GM12864 (cell line): ENCODE data around the gene FERMT3.

Experiments
- DNase-seq: peaks from one replicate; pipeline ENCODE4 v3.0.0-alpha.2; 2011; ENCODE audit warnings: low read depth
- H3K4me3 ChIP-seq: 2 replicates; pipeline ENCODE4 v1.5.1; 2011; ENCODE audit warnings: mild to moderate bottlenecking, low read depth, low read length, control low read depth
- TF ChIP-seq, protein P1 (sequence below): IDR thresholded peaks from 2 replicates; pipeline ENCODE4 v1.5.1; 2011; ENCODE audit warnings: low read depth, mild to moderate bottlenecking, moderate library complexity, low read length, control low read depth, inconsistent platforms; ENCODE audit errors: missing control alignments

FERMT3 gene

DNA sequence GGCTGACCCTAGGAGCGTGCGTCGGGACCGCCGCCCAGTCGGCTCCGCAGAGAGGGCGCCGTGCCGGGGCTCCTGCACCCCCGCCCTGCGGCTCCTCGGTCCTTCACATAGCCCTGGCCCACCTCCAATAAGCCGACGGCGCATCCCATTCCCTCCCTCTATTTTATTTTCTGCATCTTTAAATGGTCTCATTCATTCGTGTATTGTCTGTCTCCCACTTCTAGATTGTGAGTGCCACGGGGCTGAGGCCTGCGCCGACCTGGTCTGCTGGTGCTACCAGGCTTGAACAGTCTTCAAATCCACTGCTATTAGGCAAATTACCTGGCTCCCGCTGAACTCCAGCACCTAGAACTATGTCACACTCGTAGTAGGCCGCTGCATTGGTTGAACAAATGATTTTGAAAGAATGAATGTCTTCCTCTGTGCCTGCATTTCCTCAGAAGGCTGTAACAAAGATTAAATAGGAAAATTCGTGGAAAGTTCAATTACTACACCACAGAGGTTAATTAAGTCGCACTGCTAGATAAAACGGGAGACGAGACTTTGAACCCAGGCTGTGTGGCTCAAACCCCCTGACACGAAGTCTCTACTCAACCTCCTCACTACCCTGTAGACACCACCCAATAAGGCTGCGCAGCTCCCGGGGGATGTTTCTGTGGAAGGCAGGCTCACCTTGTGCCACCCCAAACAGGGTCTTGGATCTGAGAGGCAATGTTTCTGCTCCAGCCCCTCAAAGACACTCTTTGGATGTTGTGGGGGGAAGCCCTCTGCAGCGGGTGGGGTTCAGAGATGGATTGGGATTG is 41.4 kb downstream of the FERMT3 start:
- H3K4me3 ChIP-seq: peak overlapping the region; percentile 61; the same call in 1 of the 2 replicates
- DNase-seq: no peak
- TF ChIP-seq, protein P1, sequence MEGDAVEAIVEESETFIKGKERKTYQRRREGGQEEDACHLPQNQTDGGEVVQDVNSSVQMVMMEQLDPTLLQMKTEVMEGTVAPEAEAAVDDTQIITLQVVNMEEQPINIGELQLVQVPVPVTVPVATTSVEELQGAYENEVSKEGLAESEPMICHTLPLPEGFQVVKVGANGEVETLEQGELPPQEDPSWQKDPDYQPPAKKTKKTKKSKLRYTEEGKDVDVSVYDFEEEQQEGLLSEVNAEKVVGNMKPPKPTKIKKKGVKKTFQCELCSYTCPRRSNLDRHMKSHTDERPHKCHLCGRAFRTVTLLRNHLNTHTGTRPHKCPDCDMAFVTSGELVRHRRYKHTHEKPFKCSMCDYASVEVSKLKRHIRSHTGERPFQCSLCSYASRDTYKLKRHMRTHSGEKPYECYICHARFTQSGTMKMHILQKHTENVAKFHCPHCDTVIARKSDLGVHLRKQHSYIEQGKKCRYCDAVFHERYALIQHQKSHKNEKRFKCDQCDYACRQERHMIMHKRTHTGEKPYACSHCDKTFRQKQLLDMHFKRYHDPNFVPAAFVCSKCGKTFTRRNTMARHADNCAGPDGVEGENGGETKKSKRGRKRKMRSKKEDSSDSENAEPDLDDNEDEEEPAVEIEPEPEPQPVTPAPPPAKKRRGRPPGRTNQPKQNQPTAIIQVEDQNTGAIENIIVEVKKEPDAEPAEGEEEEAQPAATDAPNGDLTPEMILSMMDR: no peak

DNA sequence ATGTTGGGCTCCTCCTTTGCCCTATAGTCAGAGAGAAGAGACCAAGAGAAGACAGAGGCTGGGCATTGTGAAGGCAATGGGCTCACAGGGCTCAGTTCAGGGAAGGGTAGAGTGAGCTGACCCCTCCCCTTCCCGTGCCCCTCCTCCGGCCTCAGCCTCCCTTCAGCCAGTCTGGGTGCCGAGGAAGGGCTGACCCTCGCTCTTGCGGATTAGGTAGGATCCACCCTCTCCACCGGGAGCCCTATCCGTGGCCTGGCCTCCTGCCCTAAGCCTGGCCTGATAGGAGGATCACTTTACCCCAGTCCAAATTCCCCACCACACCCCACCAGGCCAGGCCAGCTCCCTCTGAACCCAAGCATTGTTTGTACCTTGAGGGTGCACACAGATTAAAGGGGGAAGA is 42.1 kb downstream of the FERMT3 start:
- no peak for DNase-seq
- TF ChIP-seq, protein P1: no peak
- no peak overlapping the region for H3K4me3 ChIP-seq

DNA sequence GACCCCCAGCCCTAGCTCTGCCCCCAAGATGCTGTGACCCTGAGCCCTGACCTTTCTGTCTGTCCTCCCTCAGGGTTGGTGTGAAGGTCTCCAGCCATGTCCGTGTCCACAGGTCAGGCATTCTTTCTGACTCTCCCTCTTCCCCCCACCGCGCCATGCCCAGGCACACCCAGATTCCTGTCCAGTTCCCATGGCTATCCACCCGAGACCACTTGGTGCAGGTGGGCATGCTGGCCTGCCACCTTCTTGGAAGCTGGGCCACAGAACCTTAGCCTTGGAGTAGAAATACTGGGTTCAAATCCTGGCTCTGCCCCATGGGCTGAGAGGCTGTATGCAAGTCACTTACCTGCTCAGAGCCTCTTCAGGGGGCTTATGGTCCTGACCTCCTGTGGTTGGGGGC is 42.5 kb downstream of the FERMT3 start:
- H3K4me3 ChIP-seq: no peak overlapping the region
- no peak for DNase-seq
- TF ChIP-seq, protein P1: no peak

DNA sequence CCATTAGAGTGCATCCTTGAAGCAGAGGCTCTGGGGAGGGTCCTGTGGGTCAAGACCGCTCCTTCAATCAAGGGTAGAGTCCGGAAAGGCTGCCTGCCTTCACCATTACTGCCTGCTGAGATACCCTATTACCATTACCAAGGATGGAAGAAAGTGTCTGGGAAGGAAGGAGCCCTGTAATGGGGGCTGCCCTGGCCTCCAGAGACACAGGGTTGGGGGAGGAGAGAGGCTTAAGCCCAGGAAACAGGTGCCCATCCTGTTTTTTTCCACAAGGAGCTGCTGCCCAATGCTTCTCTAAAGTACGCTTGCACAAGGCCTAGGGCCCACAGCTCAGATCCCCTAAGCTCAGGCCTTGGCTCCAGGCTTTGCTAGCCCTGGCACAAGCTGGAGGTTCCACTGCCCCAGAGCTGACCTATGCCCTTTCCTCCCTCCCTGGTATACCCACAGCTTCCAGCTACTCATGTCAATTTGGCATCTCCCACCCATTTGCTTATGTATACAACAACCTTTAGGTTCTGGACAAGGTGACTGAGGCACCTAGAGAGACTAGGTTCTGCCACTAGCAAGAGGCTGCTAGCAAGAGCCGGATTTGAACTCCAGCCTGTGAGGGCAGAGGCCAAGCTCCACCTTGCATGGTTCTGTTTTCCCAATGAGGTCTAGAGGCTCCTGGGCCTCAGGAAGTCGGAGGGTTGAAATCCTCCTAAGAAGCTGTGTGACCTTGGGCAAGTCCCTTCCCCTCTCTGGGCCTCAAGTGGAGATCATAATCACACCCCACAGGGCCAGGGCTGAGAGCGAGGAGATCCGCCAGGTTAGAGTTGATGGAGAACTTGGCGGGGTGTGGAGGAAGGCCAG is 43.3 kb downstream of the FERMT3 start:
- TF ChIP-seq, protein P1: no peak
- no peak for DNase-seq
- no peak overlapping the region for H3K4me3 ChIP-seq

DNA sequence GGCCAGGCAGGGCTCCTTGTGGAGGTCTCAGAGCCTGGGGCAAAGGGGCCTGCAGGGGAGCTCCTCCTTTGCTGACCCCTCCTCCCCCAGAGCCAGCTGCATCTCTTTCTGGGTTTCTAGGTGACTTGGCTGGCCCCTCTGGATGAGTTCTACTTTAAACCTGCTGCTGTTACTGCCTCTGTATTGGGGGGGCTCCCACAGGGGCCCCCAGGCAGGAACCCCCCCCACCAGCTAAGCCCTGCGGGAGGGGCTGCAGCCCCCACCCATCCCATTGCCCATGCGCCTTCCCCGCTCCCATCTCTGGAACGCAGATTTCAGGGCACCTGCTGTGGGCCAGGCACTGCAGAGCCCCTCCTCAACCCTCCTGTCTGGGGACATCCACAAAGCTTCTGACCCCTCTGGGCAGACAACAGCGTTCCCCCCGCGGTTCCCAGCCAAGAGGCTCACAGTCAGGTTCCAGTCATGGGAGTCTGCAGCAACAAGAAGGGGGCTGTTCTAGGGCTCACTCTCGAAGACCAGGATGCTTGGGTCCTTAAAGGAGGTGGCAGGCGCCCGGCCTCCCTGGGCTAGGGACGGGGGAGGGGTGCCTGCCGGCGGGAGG is 44.0 kb downstream of the FERMT3 start:
- TF ChIP-seq, protein P1: no peak
- peak overlapping the region; percentile 43 for H3K4me3 ChIP-seq
- no peak for DNase-seq

DNA sequence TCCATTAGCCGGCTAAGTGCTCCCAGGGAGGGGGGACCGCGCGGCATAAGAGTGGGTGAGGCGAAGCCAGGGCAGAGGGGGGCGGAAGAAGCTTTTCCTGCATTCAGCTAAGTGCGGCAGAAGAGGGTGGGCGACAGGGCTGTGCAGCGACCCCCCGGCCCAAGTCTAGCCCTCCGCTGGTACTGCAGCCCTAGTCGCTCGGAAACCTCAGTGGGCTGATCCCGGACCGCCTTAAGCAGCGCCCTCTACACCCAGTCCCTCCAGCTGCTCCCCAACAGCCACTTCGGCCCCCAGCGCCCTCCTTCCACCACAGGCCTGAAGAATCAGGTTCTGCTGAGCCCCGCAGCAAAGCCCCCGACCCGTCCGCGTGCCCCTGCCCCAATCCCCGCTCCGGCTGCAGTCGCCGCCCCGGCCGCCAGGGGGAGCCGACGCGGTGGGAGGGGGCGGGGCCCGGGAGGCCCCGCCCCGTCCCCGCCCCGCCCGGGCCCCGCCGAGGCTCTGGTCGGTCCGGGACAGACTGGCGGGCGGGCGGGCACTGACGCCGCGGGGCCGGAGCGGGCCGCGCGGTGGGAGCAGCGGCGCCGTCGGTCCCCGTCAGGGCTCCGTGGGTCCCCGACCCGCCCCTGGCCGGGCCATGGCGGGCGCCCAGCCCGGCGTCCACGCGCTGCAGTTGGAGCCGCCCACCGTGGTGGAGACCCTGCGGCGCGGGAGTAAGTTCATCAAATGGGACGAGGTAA is 44.7 kb downstream of the FERMT3 start, which contains the start of gene PLCB3:
PLCB3 (plus strand) TSS at position 515 of the 737 bp plus-strand sequence; CDS start at position 635, 120 bp downstream.
- peak within 1 kb of the TSS; percentile 73 for H3K4me3 ChIP-seq
- DNase-seq: no peak

More for the DNA sequence above, 44.7 kb downstream of the FERMT3 start, which contains the start of gene PLCB3:
- TF ChIP-seq, protein P1: peak; percentile 59
